HepG2 (cell line): ENCODE measurements around the gene COX4I1. TPM values are rescaled to one million over a fixed set of nuclear protein-coding genes. Genes with fewer than 3 reads are reported as not detected.

Source experiments
- E2F5 ChIP-seq: sonication (generic); formaldehyde crosslinking; conservative IDR thresholded peaks from 2 replicates; pipeline ENCODE4 v1.4.0; 2020; ENCODE audit warnings: missing genetic modification reagents
- GZF1 ChIP-seq: sonication (generic); formaldehyde crosslinking; IDR thresholded peaks from 2 replicates; pipeline ENCODE4 v1.5.1; 2020; ENCODE audit warnings: mild to moderate bottlenecking, missing genetic modification reagents
- ISL2 ChIP-seq: sonication (generic); formaldehyde crosslinking; IDR thresholded peaks from 2 replicates; pipeline ENCODE4 v1.5.0; 2020; ENCODE audit warnings: missing genetic modification reagents
- NONO ChIP-seq, 2 experiments: fragments of 450-650 bp in 1 of 2; sonication (generic) in 1 of 2; formaldehyde crosslinking in 1 of 2; IDR thresholded peaks in 1 of 2; conservative IDR thresholded peaks in 1 of 2; 2 replicates each; pipeline versions ENCODE4 v1.6.1 to v1.8.0; 2017 to 2022; ENCODE audit warnings: mild to moderate bottlenecking in 1 of 2, missing genetic modification reagents in 1 of 2, moderate library complexity in 1 of 2
- NR2C2 ChIP-seq: sonication (generic); formaldehyde crosslinking; IDR thresholded peaks from 2 replicates; pipeline ENCODE4 v1.4.0; 2020; ENCODE audit warnings: missing genetic modification reagents, mild to moderate bottlenecking, moderate library complexity, borderline replicate concordance
- NR3C1 ChIP-seq: sonication (generic); formaldehyde crosslinking; IDR thresholded peaks from 2 replicates; pipeline ENCODE4 v1.4.0; 2020; ENCODE audit warnings: missing genetic modification reagents
- PITX1 ChIP-seq: sonication (generic); formaldehyde crosslinking; IDR thresholded peaks from 2 replicates; pipeline ENCODE4 v1.5.1; 2020; ENCODE audit warnings: mild to moderate bottlenecking, missing genetic modification reagents
- ZMAT5 ChIP-seq: sonication (generic); formaldehyde crosslinking; IDR thresholded peaks from 2 replicates; pipeline ENCODE4 v1.5.0; 2020; ENCODE audit warnings: mild to moderate bottlenecking, low read depth, missing genetic modification reagents, borderline replicate concordance
- ZNF280D ChIP-seq: sonication (generic); formaldehyde crosslinking; IDR thresholded peaks from 2 replicates; pipeline ENCODE4 v1.5.1; 2020; ENCODE audit warnings: mild to moderate bottlenecking, missing genetic modification reagents
- ZNF646 ChIP-seq: sonication (generic); formaldehyde crosslinking; IDR thresholded peaks from 2 replicates; pipeline ENCODE4 v1.9.0; 2021; ENCODE audit warnings: mild to moderate bottlenecking, missing genetic modification reagents
- polyA plus RNA-seq, 8 experiments: library from polyadenylated mRNA; depleted of rRNA in 3 of 8; stranded (reverse) in 7 of 8; unstranded in 1 of 8; fragments of >200 nt; fragmentation: Illumina TruSeq in 4 of 8; extraction: Trizol in 4 of 8; gene quantifications; 2 replicates each; pipeline versions ENCODE4 v1.2.1 to v1.2.3, GENCODE V29; 2011 to 2016; ENCODE audit warnings: low read depth in 4 of 8, missing spikeins in 1 of 8, mixed read lengths in 1 of 8; ENCODE audit not compliant: insufficient read depth in 1 of 8
- total RNA-seq, 5 experiments: library from RNA; depleted of rRNA; stranded (reverse); fragments of >200 nt; fragmentation: Illumina TruSeq; extraction: Trizol; gene quantifications; 2 replicates each; pipeline ENCODE4 v1.2.3, GENCODE V29; 2016; ENCODE audit warnings: low read depth in 1 of 5
- TF ChIP-seq, protein P1 (sequence below): IDR thresholded peaks from 2 replicates; pipeline ENCODE4 v1.6.1; 2016; ENCODE audit warnings: control low read depth
- TF ChIP-seq, protein P2 (sequence below): fragments of 450-650 bp; IDR thresholded peaks from 2 replicates; pipeline ENCODE4 v1.6.1; 2016

Gene COX4I1
- total and polyA plus RNA-seq, 2 of the 13 experiments (the other 11 are each of a cell fraction or from before 2014, with no cell fraction given), result 658 to 902 TPM

GRCh38 chr16:85847681-85848601 is 48.4 kb downstream of the COX4I1 start (continued):
- TF ChIP-seq, protein P1, sequence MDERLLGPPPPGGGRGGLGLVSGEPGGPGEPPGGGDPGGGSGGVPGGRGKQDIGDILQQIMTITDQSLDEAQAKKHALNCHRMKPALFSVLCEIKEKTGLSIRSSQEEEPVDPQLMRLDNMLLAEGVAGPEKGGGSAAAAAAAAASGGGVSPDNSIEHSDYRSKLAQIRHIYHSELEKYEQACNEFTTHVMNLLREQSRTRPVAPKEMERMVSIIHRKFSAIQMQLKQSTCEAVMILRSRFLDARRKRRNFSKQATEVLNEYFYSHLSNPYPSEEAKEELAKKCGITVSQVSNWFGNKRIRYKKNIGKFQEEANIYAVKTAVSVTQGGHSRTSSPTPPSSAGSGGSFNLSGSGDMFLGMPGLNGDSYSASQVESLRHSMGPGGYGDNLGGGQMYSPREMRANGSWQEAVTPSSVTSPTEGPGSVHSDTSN (CRISPR knock-in tag), result no peak
- TF ChIP-seq, protein P2, sequence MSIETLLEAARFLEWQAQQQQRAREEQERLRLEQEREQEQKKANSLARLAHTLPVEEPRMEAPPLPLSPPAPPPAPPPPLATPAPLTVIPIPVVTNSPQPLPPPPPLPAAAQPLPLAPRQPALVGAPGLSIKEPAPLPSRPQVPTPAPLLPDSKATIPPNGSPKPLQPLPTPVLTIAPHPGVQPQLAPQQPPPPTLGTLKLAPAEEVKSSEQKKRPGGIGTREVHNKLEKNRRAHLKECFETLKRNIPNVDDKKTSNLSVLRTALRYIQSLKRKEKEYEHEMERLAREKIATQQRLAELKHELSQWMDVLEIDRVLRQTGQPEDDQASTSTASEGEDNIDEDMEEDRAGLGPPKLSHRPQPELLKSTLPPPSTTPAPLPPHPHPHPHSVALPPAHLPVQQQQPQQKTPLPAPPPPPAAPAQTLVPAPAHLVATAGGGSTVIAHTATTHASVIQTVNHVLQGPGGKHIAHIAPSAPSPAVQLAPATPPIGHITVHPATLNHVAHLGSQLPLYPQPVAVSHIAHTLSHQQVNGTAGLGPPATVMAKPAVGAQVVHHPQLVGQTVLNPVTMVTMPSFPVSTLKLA, result no peak
- no peak; the same call in 1 of the 2 replicates for TF ChIP-seq ZNF646 (CRISPR knock-in tag)
- peak; percentile 96 for TF ChIP-seq ZNF280D (CRISPR knock-in tag)
- TF ChIP-seq ISL2, result peak; percentile 83
- TF ChIP-seq PITX1, result peak; percentile 92
- no peak for TF ChIP-seq ZMAT5 (CRISPR knock-in tag)
- no peak for TF ChIP-seq NONO (IDR thresholded peaks at IDR 0.05)
- TF ChIP-seq NONO (CRISPR knock-in tag; conservative IDR thresholded peaks at IDR 0.05), result peak; percentile 98
- TF ChIP-seq E2F5 (CRISPR knock-in tag), result no peak
- no peak for TF ChIP-seq NR3C1
- TF ChIP-seq NR2C2 (CRISPR knock-in tag), result peak; percentile 83
- peak; percentile 40; the same call in 1 of the 2 replicates for TF ChIP-seq GZF1 (CRISPR knock-in tag)
